Gastroesophageal sphincter (tissue), 4 donors: ENCODE results near the gene GPS1. TPM values are rescaled to one million over a fixed set of nuclear protein-coding genes. Genes with fewer than 3 reads are reported as not detected.

Source experiments
- ATAC-seq: fragments of 150-250 bp; one replicate; pipeline ENCODE4 v1.9.1; 2016; ENCODE audit warnings: mild to moderate bottlenecking, moderate library complexity
- H3K27ac ChIP-seq, 4 donors: fragments of 200-600 bp; sonication (generic) in 3 of 4; 1 replicate in 3 of 4; 2 replicates in 1 of 4; pipeline ENCODE4 v1.5.1; 2016 to 2019
- H3K27me3 ChIP-seq: fragments of 200-600 bp; sonication (generic); one replicate; pipeline ENCODE4 v1.5.1; 2019
- H3K36me3 ChIP-seq, 2 donors: fragments of 200-600 bp; sonication (generic); one replicate each; pipeline ENCODE4 v1.5.1; 2019; ENCODE audit warnings: control low read depth in 1 of 2
- H3K4me1 ChIP-seq, 3 donors: fragments of 200-600 bp; sonication (generic); 1 replicate in 2 of 3; 2 replicates in 1 of 3; pipeline ENCODE4 v1.5.1; 2016 to 2019; ENCODE audit warnings: control low read depth in 2 of 3
- H3K4me3 ChIP-seq, 2 donors: fragments of 200-600 bp; sonication (generic); one replicate each; pipeline ENCODE4 v1.5.1; 2019; ENCODE audit warnings: mild to moderate bottlenecking in 1 of 2, moderate library complexity in 1 of 2
- H3K9me3 ChIP-seq, 3 donors: fragments of 200-600 bp; sonication (generic); one replicate each; pipeline ENCODE4 v1.5.1; 2017 to 2019; ENCODE audit warnings: control low read depth in 2 of 3
- CTCF ChIP-seq, 4 experiments: fragments of 200-600 bp in 2 of 4; fragments of 450-650 bp in 2 of 4; sonication (generic) in 1 of 4; IDR thresholded peaks; one replicate each; pipeline ENCODE4 v1.5.1; 2017 to 2019; ENCODE audit warnings: antibody characterized with exemption in 4 of 4, mild to moderate bottlenecking in 2 of 4, moderate library complexity in 2 of 4
- EP300 ChIP-seq: sonication (generic); formaldehyde crosslinking; IDR thresholded peaks from one replicate; pipeline ENCODE4 v1.6.1; 2017; ENCODE audit warnings: antibody characterized with exemption, mild to moderate bottlenecking
- POLR2A ChIP-seq, 2 donors: fragments of 450-650 bp; IDR thresholded peaks; one replicate each; pipeline ENCODE4 v1.6.1; 2017; ENCODE audit warnings: antibody characterized with exemption in 2 of 2, mild to moderate bottlenecking in 2 of 2, moderate library complexity in 1 of 2
- POLR2AphosphoS5 ChIP-seq: sonication (generic); formaldehyde crosslinking; IDR thresholded peaks from one replicate; pipeline ENCODE4 v1.6.1; 2017; ENCODE audit warnings: antibody characterized with exemption
- WGBS, 2 donors: methylation state at CpG; one replicate each; pipeline ENCODE4 v1.1.5; 2018; ENCODE audit warnings: low coverage in 1 of 2; 5-methylcytosine and 5-hydroxymethylcytosine counted together
- total RNA-seq, 4 donors: library from RNA; depleted of rRNA; stranded (reverse); fragments of >200 nt; gene quantifications; one replicate each; pipeline ENCODE4 v1.1.0, GENCODE V29; 2016

The GPS1 gene
- total RNA-seq, 4 donors from 2014 or later, result 69.3 to 103 (median 77.2) TPM

GRCh38 chr17:82045936-82046484 lies 5.7 kb upstream of the GPS1 start:
- TF ChIP-seq EP300 (no peak), CTCF (IDR thresholded peaks at IDR 0.05) (no peak), POLR2A (IDR thresholded peaks at IDR 0.05) (no peak), POLR2AphosphoS5 (no peak)
- Histone ChIP-seq H3K36me3 (peaks cover 0 to 40% of the 10 kb centered on the region in 2 donors), H3K4me3 (no peak overlapping the region), H3K27me3 (no peaks in the 10 kb centered on the region), H3K9me3 (no peaks in the 10 kb centered on the region), H3K4me1 (peaks cover 0 to 20% (median 15%) of the 10 kb centered on the region in 3 donors), H3K27ac (no peak overlapping the region)
- no peak for ATAC-seq
- 58 to 67% methylated on average over 4 of the region's 14 CpGs for WGBS, 2 donors

- Histone ChIP-seq H3K9me3 (no peaks in the 10 kb centered on the region), H3K4me3 (no peak overlapping the region), H3K27me3 (no peaks in the 10 kb centered on the region), H3K36me3 (peaks cover 0 to 40% of the 10 kb centered on the region in 2 donors), H3K4me1 (peaks cover 0 to 22% (median 15%) of the 10 kb centered on the region in 3 donors), H3K27ac (no peak overlapping the region)
- ATAC-seq, result no peak
- WGBS, 2 donors, result 80 to 93% methylated on average over 3 to 5 of the region's 21 CpGs
- TF ChIP-seq CTCF (IDR thresholded peaks at IDR 0.05) (no peak), POLR2A (IDR thresholded peaks at IDR 0.05) (no peak), POLR2AphosphoS5 (no peak), EP300 (no peak)
Measured at GRCh38 chr17:82046903-82047302, 4.8 kb upstream of the GPS1 start.

- no peak for ATAC-seq
- H3K27ac ChIP-seq, result no peak overlapping the region
- 83 to 89% methylated on average over 12 to 15 of the region's 24 CpGs for WGBS, 2 donors
- no peak overlapping the region for H3K4me3 ChIP-seq
- H3K36me3 ChIP-seq, result peaks cover 0 to 40% of the 10 kb centered on the region in 2 donors
- peaks cover 0 to 25% (median 15%) of the 10 kb centered on the region in 3 donors for H3K4me1 ChIP-seq
- H3K9me3 ChIP-seq, result no peaks in the 10 kb centered on the region
- TF ChIP-seq POLR2A (IDR thresholded peaks at IDR 0.05) (no peak), CTCF (IDR thresholded peaks at IDR 0.05) (no peak), POLR2AphosphoS5 (no peak), EP300 (no peak)
- H3K27me3 ChIP-seq, result no peaks in the 10 kb centered on the region
Measured at GRCh38 chr17:82047379-82047778, 4.3 kb upstream of the GPS1 start.

GRCh38 chr17:82047914-82048570 lies 3.7 kb upstream of the GPS1 start:
- 68 to 93% methylated on average over 3 to 5 of the region's 25 CpGs for WGBS, 2 donors
- Histone ChIP-seq H3K4me3 (no peak overlapping the region), H3K27me3 (no peaks in the 10 kb centered on the region), H3K4me1 (peaks cover 0 to 32% (median 22%) of the 10 kb centered on the region in 3 donors), H3K9me3 (no peaks in the 10 kb centered on the region), H3K36me3 (peaks cover 0 to 40% of the 10 kb centered on the region in 2 donors), H3K27ac (no peak overlapping the region)
- no peak for TF ChIP-seq CTCF (IDR thresholded peaks at IDR 0.05)
- no peak for TF ChIP-seq EP300
- no peak for TF ChIP-seq POLR2A (IDR thresholded peaks at IDR 0.05)
- no peak for TF ChIP-seq POLR2AphosphoS5
- ATAC-seq, result no peak

- H3K27me3 ChIP-seq, result no peaks in the 10 kb centered on the region
- no peak for ATAC-seq
- H3K4me3 ChIP-seq, result no peak overlapping the region
- no peaks in the 10 kb centered on the region for H3K9me3 ChIP-seq
- no peak overlapping the region for H3K27ac ChIP-seq
- WGBS, 2 donors, result 75% methylated on average over 6 of the region's 20 CpGs; no CpG with 5 or more reads in 1 of the 2 donors
- no peak for TF ChIP-seq EP300
- peaks cover 0 to 37% (median 26%) of the 10 kb centered on the region in 3 donors for H3K4me1 ChIP-seq
- H3K36me3 ChIP-seq, result peaks cover 0 to 45% of the 10 kb centered on the region in 2 donors
Measured at GRCh38 chr17:82048571-82048971, 3.1 kb upstream of the GPS1 start.
